Spleen (tissue), 11 donors: ENCODE data around the gene AADACL3. TPM values are rescaled to one million over a fixed set of nuclear protein-coding genes. Genes with fewer than 3 reads are reported as not detected.

Experiments
- DNase-seq: peaks from one replicate; pipeline ENCODE4 v3.0.0-alpha.2; 2020
- H3K27ac ChIP-seq, 8 donors: fragments of 200-600 bp; sonication (generic) in 7 of 8; 1 replicate in 4 of 8; 2 replicates in 4 of 8; pipeline versions ENCODE4 v1.5.0 to v1.8.0; 2016 to 2021; ENCODE audit warnings: inconsistent platforms in 4 of 8, mild to moderate bottlenecking in 4 of 8, moderate library complexity in 1 of 8
- H3K27me3 ChIP-seq, 7 donors: fragments of 200-600 bp; sonication (generic) in 6 of 7; replicated peaks in 1 of 7; 1 replicate in 4 of 7; 2 replicates in 3 of 7; pipeline versions ENCODE4 v1.5.0 to v1.8.0; 2016 to 2021; ENCODE audit warnings: inconsistent platforms in 3 of 7, mild to moderate bottlenecking in 1 of 7
- H3K36me3 ChIP-seq, 6 donors: fragments of 200-600 bp; sonication (generic) in 5 of 6; 1 replicate in 4 of 6; 2 replicates in 2 of 6; pipeline versions ENCODE4 v1.5.0 to v1.8.0; 2016 to 2021; ENCODE audit warnings: inconsistent platforms in 2 of 6
- H3K4me1 ChIP-seq, 6 donors: fragments of 200-600 bp; sonication (generic) in 5 of 6; 1 replicate in 3 of 6; 2 replicates in 3 of 6; pipeline versions ENCODE4 v1.5.0 to v1.8.0; 2016 to 2021; ENCODE audit warnings: inconsistent platforms in 3 of 6
- H3K4me3 ChIP-seq, 8 donors: fragments of 200-600 bp; sonication (generic) in 7 of 8; 1 replicate in 4 of 8; 2 replicates in 4 of 8; pipeline versions ENCODE4 v1.5.0 to v1.8.0; 2016 to 2021; ENCODE audit warnings: inconsistent platforms in 4 of 8, mild to moderate bottlenecking in 4 of 8, moderate library complexity in 2 of 8
- H3K9me3 ChIP-seq, 8 donors: fragments of 200-600 bp; sonication (generic) in 7 of 8; 1 replicate in 4 of 8; 2 replicates in 4 of 8; pipeline versions ENCODE4 v1.5.0 to v1.8.0; 2016 to 2021; ENCODE audit warnings: inconsistent platforms in 4 of 8
- CTCF ChIP-seq, 11 experiments: fragments of 200-600 bp in 7 of 11; fragments of 450-650 bp in 4 of 11; sonication (generic) in 4 of 11; IDR thresholded peaks in 8 of 11; conservative IDR thresholded peaks in 3 of 11; 1 replicate in 7 of 11; 2 replicates in 4 of 11; pipeline versions ENCODE4 v1.4.0 to v1.8.0; 2016 to 2021; ENCODE audit warnings: antibody characterized with exemption in 11 of 11, inconsistent platforms in 4 of 11, mild to moderate bottlenecking in 1 of 11
- POLR2A ChIP-seq, 3 donors: fragments of 450-650 bp; IDR thresholded peaks; one replicate each; pipeline ENCODE4 v1.5.1; 2017; ENCODE audit warnings: antibody characterized with exemption in 3 of 3, mild to moderate bottlenecking in 1 of 3
- POLR2AphosphoS5 ChIP-seq, 3 donors: sonication (generic); formaldehyde crosslinking; IDR thresholded peaks; one replicate each; pipeline ENCODE4 v1.5.1; 2017; ENCODE audit warnings: antibody characterized with exemption in 3 of 3
- WGBS, 5 donors: extraction: QIAGEN DNeasy Blood & Tissue Kit in 3 of 5; methylation state at CpG; one replicate each; pipeline versions ENCODE4 v1.1.5 to v1.1.7; 2013 to 2018; 5-methylcytosine and 5-hydroxymethylcytosine counted together
- intact Hi-C: fragments of 100-400 bp; cut with DNase I; formaldehyde crosslinking; loops from one replicate; pipeline ENCODE4 v1.15.0; 2023; ENCODE audit warnings: low total_unique reads
- polyA plus RNA-seq, 3 donors: library from polyadenylated mRNA; stranded (reverse); fragments of 200-250 nt; gene quantifications; one replicate each; pipeline ENCODE4 v1.2.1, GENCODE V29; 2013
- total RNA-seq, 7 donors: library from RNA; depleted of rRNA in 3 of 7; stranded (reverse); fragments of >200 nt in 3 of 7; fragmentation: NEBNext Ultra II Directional in 4 of 7; extraction: Animal tissue kit (Norgen Biotek cat#: 25700) in 4 of 7; gene quantifications; one replicate each; pipeline versions ENCODE4 v1.1.0 to v1.2.1, GENCODE V29; 2016 to 2021
- donor health status: healthy with polysubstance abuse.
- donor health status: DM: no; HTN: no; CAD: no; lungs with moderate emphysema.
- donor health status: DM: no; HTN: no; CAD: no.
- donor health status: Bipolar disorder and iron deficiency.
- donor health status: healthy.
- donor health status: DM: no; HTN: no; CAD: no.
- donor health status: DM: yes; HTN: yes; CAD: no.

Gene AADACL3
- total and polyA plus RNA-seq, 10 donors: not detected

GRCh38 chr1:12764016-12764415 lies 48.1 kb downstream of the AADACL3 start:
- Histone ChIP-seq H3K4me3 (no peak overlapping the region), H3K9me3 (no peaks in the 10 kb centered on the region), H3K27ac (no peak overlapping the region), H3K4me1 (no peaks in the 10 kb centered on the region), H3K36me3 (no peaks in the 10 kb centered on the region), H3K27me3 (peaks cover 0 to 29% (median 0%) of the 10 kb centered on the region in 7 donors)
- TF ChIP-seq POLR2AphosphoS5 (IDR thresholded peaks at IDR 0.05) (no peak), POLR2A (IDR thresholded peaks at IDR 0.05) (no peak), CTCF (IDR thresholded peaks at IDR 0.05 in 8 of 11, conservative IDR thresholded peaks at IDR 0.05 in 3 of 11) (no peak)
- WGBS, 5 donors: 62 to 73% (median 67%) methylated on average over 5 of the region's 5 CpGs
- DNase-seq: no peak
- intact Hi-C loops: no loop called here

- intact Hi-C loops: no loop called here
- H3K27me3 ChIP-seq: peaks cover 0 to 44% (median 10%) of the 10 kb centered on the region in 7 donors
- no peak for TF ChIP-seq CTCF (IDR thresholded peaks at IDR 0.05 in 8 of 11, conservative IDR thresholded peaks at IDR 0.05 in 3 of 11)
- TF ChIP-seq POLR2AphosphoS5 (IDR thresholded peaks at IDR 0.05): no peak
- no peak for TF ChIP-seq POLR2A (IDR thresholded peaks at IDR 0.05)
- DNase-seq: no peak
- no peaks in the 10 kb centered on the region for H3K9me3 ChIP-seq
- H3K4me3 ChIP-seq: no peak overlapping the region
- no peaks in the 10 kb centered on the region for H3K36me3 ChIP-seq
- WGBS, 5 donors: 59 to 90% (median 74%) methylated on average over 2 of the region's 2 CpGs
- H3K27ac ChIP-seq: no peak overlapping the region
- no peaks in the 10 kb centered on the region for H3K4me1 ChIP-seq
Measured at GRCh38 chr1:12769031-12769430, 53.1 kb downstream of the AADACL3 start.

- H3K27me3 ChIP-seq: peaks cover 0 to 46% (median 10%) of the 10 kb centered on the region in 7 donors
- WGBS, 5 donors: 50 to 65% (median 60%) methylated on average over 7 of the region's 7 CpGs
- intact Hi-C loops: no loop called here
- TF ChIP-seq CTCF (IDR thresholded peaks at IDR 0.05 in 8 of 11, conservative IDR thresholded peaks at IDR 0.05 in 3 of 11) (no peak), POLR2A (IDR thresholded peaks at IDR 0.05) (no peak), POLR2AphosphoS5 (IDR thresholded peaks at IDR 0.05) (no peak)
- no peak overlapping the region for H3K27ac ChIP-seq
- DNase-seq: no peak
- no peaks in the 10 kb centered on the region for H3K4me1 ChIP-seq
- no peaks in the 10 kb centered on the region for H3K36me3 ChIP-seq
- no peak overlapping the region for H3K4me3 ChIP-seq
- no peaks in the 10 kb centered on the region for H3K9me3 ChIP-seq
Measured at GRCh38 chr1:12769976-12770505, 54.1 kb downstream of the AADACL3 start.

- TF ChIP-seq POLR2AphosphoS5 (IDR thresholded peaks at IDR 0.05): no peak
- TF ChIP-seq CTCF (IDR thresholded peaks at IDR 0.05 in 8 of 11, conservative IDR thresholded peaks at IDR 0.05 in 3 of 11): no peak
- no peak for TF ChIP-seq POLR2A (IDR thresholded peaks at IDR 0.05)
- no peak for DNase-seq
- intact Hi-C loops: no loop called here
- H3K9me3 ChIP-seq: no peaks in the 10 kb centered on the region
- no peaks in the 10 kb centered on the region for H3K36me3 ChIP-seq
- H3K4me1 ChIP-seq: no peaks in the 10 kb centered on the region
- peaks cover 0 to 52% (median 10%) of the 10 kb centered on the region in 7 donors for H3K27me3 ChIP-seq
- no peak overlapping the region for H3K4me3 ChIP-seq
- no peak overlapping the region for H3K27ac ChIP-seq
- WGBS, 5 donors: 76 to 98% (median 76%) methylated on average over 2 of the region's 2 CpGs
Measured at GRCh38 chr1:12770620-12771019, 54.7 kb downstream of the AADACL3 start.
